Aorta (tissue), 5 donors: ENCODE measurements around the gene MT1A. TPM values are rescaled to one million over a fixed set of nuclear protein-coding genes. Genes with fewer than 3 reads are reported as not detected.

Experiments used
- ATAC-seq: fragments of 200-7000 bp; cut with Tn5 transposase; one replicate; pipeline ENCODE4 v1.9.1; 2022; ENCODE audit warnings: moderate library complexity; ENCODE audit not compliant: low FRiP score
- DNase-seq, 2 donors: peaks; one replicate each; pipeline ENCODE4 v3.0.0-alpha.2; 2020
- H3K27ac ChIP-seq, 2 donors: one replicate each; pipeline ENCODE4 v1.5.1; 2013; ENCODE audit warnings: low read length in 2 of 2, mild to moderate bottlenecking in 2 of 2, moderate library complexity in 2 of 2, control low read depth in 1 of 2, inconsistent platforms in 1 of 2, low read depth in 1 of 2
- H3K27me3 ChIP-seq, 2 donors: one replicate each; pipeline ENCODE4 v1.6.1; 2013; ENCODE audit warnings: control low read depth in 1 of 2, low read length in 1 of 2, mild to moderate bottlenecking in 1 of 2, moderate library complexity in 1 of 2; ENCODE audit not compliant: insufficient read depth in 2 of 2, control insufficient read depth in 1 of 2
- H3K36me3 ChIP-seq, 2 donors: one replicate each; pipeline ENCODE4 v1.6.1; 2013; ENCODE audit warnings: control low read depth in 1 of 2, low read length in 1 of 2, mild to moderate bottlenecking in 1 of 2; ENCODE audit not compliant: insufficient read depth in 2 of 2, control insufficient read depth in 1 of 2
- H3K4me1 ChIP-seq, 2 donors: one replicate each; pipeline ENCODE4 v1.6.1; 2013; ENCODE audit warnings: low read length in 2 of 2, control low read depth in 1 of 2, mild to moderate bottlenecking in 1 of 2, moderate library complexity in 1 of 2; ENCODE audit not compliant: insufficient read depth in 2 of 2, control insufficient read depth in 1 of 2
- H3K4me3 ChIP-seq, 2 donors: one replicate each; pipeline ENCODE4 v1.5.1; 2013; ENCODE audit warnings: low read length in 2 of 2, control low read depth in 1 of 2, mild to moderate bottlenecking in 1 of 2
- H3K9me3 ChIP-seq: one replicate; pipeline ENCODE4 v1.6.1; 2013; ENCODE audit warnings: mild to moderate bottlenecking, low read length; ENCODE audit not compliant: control insufficient read depth
- WGBS, 2 donors: extraction: QIAGEN DNeasy Blood & Tissue Kit; methylation state at CpG; one replicate each; pipeline ENCODE4 v1.1.7; 2013; 5-methylcytosine and 5-hydroxymethylcytosine counted together
- intact Hi-C, 2 donors: fragments of 100-400 bp; cut with DNase I; formaldehyde crosslinking; loops; one replicate each; pipeline versions ENCODE4 v1.14.2 to v1.15.0; 2022
- long read RNA-seq, 2 donors: library from polyadenylated mRNA; unstranded; transcript quantifications; one replicate each; pipeline ENCODE4 v2.0.0, GENCODE V29; 2020 to 2021
- polyA plus RNA-seq, 2 donors: library from polyadenylated mRNA; stranded (reverse); fragments of 200-250 nt; gene quantifications; one replicate each; pipeline ENCODE4 v1.2.3, GENCODE V29; 2013
- total RNA-seq, 2 donors: library from RNA; stranded (reverse); fragmentation: NEBNext Ultra II Directional; extraction: Animal tissue kit (Norgen Biotek cat#: 25700); gene quantifications; one replicate each; pipeline ENCODE4 v1.2.1, GENCODE V29; 2021
- donor health status: healthy with polysubstance abuse.
- donor health status: Bipolar disorder and iron deficiency.
- donor health status: DM: no; HTN: no; CAD: no.
- donor health status: DM: no; HTN: no; CAD: no.
- donor health status: DM: yes; HTN: yes; CAD: no.

Gene MT1A
- total RNA-seq (10 to 100 TPM in 1 of 2 donors, 1 to 10 TPM in 1; 4.6 to 82.2 TPM), polyA plus RNA-seq (10 to 100 TPM in 1 of 2 donors, 1 to 10 TPM in 1; 7.0 to 16.2 TPM)
- long read RNA-seq, donor 1, partial matches to known transcripts = 0 of 2 reads
- long read RNA-seq, donor 1, other reads (novel, unspliced or antisense) = 1 of 2 reads
- long read RNA-seq, donor 2 = 0 reads

DNA sequence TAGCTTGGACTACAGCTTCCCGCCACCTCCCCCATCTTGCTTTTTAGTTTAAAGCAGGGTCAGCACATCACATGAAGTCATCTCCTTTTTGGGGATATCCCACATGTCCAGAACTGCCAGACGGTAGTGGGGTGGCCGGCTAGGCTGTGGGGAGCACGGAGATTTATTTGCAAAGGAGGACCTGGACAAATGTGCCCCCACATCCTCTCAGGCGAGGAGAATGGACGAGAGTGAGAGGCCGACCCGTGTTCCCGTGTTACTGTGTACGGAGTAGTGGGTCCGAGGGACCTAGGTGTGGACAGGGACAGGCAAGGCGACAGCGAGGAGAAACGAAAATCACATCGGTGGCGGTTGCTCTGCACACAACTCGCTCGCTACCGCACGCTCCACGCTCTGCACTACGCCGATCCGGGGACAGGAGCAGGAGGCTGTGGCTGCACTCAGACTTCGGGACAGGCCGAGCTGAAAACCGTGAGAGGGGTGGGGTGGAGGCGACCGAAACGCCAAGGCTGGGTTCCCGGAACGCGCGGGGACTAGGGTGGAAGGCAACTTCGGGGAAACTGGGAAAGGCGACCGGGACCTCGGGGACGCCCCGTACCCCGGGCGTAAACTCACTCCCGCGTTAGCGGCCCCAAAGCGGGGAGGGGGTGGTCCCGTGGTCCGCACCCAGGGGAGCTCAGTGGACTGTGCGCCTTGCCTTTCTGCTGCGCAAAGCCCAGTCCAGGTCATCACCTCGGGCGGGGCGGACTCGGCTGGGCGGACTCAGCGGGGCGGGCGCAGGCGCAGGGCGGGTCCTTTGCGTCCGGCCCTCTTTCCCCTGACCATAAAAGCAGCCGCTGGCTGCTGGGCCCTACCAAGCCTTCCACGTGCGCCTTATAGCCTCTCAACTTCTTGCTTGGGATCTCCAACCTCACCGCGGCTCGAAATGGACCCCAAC lies at the start of gene MT1A:
Gene MT1A (plus strand): TSS at position 853 of the 937 bp plus-strand sequence. CDS start 73 bp downstream, at position 926.
- WGBS, 2 donors = 20 to 23% methylated on average over 68 of the region's 68 CpGs
- H3K36me3 ChIP-seq = no peaks in the 10 kb centered on the region
- H3K27me3 ChIP-seq = no peaks in the 10 kb centered on the region
- no peaks in the 10 kb centered on the region for H3K4me1 ChIP-seq
- intact Hi-C loops = no loop called here
- no peak within 1 kb of the TSS for H3K4me3 ChIP-seq
- no peaks in the 10 kb centered on the region for H3K9me3 ChIP-seq
- peak; percentile 89 to 95 for DNase-seq
- H3K27ac ChIP-seq = peak within 1 kb of the TSS in 1 of 2 donors; percentile 39
- peak; percentile 90 for ATAC-seq

DNA sequence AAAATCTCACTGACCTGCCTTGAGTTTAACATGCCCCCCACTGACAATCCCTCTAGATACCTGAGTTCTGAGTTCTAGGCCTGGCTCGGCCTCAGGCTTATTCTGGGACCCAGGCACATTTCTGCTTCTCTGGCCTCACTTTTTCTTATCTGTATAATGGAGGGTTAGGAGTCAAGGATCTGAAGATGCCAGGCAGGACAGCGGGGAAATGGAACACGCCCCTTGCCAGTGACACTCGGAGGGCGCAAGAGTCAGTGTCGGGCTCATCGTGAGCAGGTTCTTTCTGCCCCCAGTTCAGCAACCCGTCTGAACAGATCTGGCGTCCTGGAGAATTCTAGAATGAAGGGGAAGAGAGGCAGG lies 49.7 kb upstream of the MT1A start:
- H3K36me3 ChIP-seq = no peaks in the 10 kb centered on the region
- H3K4me1 ChIP-seq = no peaks in the 10 kb centered on the region
- ATAC-seq = no peak
- no peak for DNase-seq
- intact Hi-C loops = no loop called here
- H3K4me3 ChIP-seq = no peak overlapping the region
- H3K27ac ChIP-seq = no peak overlapping the region
- no peaks in the 10 kb centered on the region for H3K27me3 ChIP-seq
- no peaks in the 10 kb centered on the region for H3K9me3 ChIP-seq
- WGBS, 2 donors = 24 to 27% methylated on average over 9 of the region's 9 CpGs

DNA sequence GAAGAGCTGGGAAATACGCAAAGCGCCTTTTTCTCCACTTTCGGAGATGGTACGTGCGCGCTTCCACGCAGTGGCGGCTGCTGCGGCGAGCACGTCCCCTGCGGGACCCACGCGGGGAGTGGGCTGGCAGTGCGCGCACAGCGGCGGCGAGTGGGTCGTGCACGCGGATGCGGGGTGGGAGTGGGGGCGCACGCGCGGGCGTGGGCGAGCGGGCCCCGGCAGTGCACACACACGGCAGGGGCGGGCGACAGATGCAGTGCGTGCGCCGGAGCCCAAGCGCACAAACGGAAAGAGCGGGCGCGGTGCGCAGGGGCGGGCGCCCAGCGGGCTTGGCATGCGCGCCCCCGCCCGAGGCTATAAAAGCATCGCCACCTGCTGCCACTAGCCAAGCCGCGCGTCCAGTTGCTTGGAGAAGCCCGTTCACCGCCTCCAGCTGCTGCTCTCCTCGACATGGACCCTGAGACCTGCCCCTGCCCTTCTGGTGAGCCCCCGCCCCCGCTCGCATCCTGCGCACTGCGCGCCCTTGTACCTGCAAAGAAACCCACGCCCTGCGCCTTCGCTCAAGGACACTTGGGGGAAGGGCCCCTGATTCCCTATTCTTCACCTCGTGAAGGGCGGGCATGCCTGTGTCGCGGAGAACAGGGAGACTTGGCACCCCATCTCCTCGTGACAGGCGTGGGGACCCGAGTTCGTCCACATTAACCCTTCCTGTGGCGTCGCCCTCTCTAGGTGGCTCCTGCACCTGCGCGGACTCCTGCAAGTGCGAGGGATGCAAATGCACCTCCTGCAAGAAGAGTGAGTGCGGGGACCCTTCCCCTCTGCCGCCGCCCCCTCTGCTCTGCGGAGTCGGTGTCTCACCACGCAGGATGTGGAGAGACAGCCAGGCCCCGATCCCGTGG lies 49.1 kb upstream of the MT1A start, which contains the start of gene MT3:
Gene MT3 (plus strand): TSS at position 388 of the 899 bp plus-strand sequence. CDS start 63 bp downstream, at position 451.
- Histone ChIP-seq H3K4me1 (no peaks in the 10 kb centered on the region), H3K27ac (no peak within 1 kb of the TSS), H3K27me3 (no peaks in the 10 kb centered on the region), H3K9me3 (no peaks in the 10 kb centered on the region), H3K4me3 (peak within 1 kb of the TSS in 1 of 2 donors; percentile 36), H3K36me3 (no peaks in the 10 kb centered on the region)
- intact Hi-C loops = no loop called here
- DNase-seq (no peak), ATAC-seq (no peak)
- 3 to 5% methylated on average over 70 to 87 of the region's 87 CpGs for WGBS, 2 donors

DNA sequence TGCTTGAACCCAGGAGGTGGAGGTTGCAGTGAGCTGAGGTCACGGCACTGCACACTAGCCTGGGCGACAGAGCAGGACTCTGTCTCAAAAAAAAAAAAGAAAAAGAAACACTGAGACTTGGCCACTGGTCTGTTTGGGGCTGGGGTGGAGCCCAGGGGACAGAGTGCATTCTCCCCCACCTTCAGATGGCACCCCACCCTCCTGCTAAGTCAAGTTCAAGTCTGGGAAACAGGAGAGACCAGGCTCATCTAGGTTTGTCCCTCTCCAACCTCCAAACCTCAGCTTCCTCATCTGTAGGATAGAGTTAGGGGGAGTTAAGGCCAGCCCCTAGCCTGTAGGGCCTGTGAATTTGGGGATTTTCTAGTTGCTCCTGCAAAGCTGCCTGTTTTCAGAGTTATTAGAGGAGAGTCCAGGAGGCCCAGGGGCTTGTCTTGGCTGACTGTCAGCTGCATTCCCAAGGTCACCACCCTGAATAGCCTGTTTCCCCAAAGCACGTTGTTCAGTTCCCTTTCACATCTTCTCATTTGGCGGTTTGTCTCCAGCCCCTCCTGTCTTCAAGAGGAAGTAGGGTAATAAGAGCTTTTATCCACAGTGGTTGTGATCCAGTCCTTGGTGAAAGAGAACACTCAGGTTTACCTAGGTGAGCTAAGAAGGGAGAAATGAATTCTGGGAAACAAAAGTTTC lies 46.9 kb upstream of the MT1A start:
- ATAC-seq (no peak), DNase-seq (no peak)
- Histone ChIP-seq H3K9me3 (no peaks in the 10 kb centered on the region), H3K27ac (no peak overlapping the region), H3K36me3 (no peaks in the 10 kb centered on the region), H3K4me3 (no peak overlapping the region), H3K4me1 (no peaks in the 10 kb centered on the region), H3K27me3 (no peaks in the 10 kb centered on the region)
- intact Hi-C loops = no loop called here
- 69 to 75% methylated on average over 4 of the region's 4 CpGs for WGBS, 2 donors

DNA sequence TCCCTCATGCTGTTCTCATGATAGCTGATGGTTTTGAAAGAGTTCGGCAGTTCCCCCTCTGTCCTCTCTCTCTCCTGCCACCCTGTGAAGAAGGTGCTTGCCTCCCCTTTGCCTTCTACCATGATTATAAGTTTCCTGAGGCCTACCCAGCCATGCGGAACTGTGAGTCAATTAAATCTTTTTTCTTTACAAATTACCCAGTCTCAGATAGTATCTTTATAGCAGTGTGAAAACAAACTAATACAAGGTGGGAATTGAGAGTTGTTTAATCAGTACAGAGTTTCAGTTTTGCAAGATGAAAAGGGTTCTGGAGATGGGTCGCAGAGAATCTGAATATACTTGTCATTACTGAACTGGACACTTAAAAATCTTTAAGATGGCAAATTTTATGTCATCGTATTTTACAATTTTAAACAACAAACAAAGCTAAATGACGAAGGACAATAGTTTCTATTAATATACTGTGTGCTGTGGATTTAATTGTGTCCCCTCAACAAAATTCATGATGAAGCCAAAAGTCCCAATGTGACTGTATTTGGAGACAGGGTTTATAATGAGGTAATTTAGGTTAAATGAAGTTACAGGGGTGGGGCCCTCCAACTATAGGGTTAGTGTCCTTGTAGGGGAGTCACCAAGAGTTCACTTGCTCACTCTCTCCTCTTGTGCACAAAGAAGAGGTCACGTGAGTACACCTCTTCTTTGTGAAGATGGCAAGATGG lies 44.7 kb upstream of the MT1A start:
- H3K4me3 ChIP-seq = no peak overlapping the region
- DNase-seq = no peak
- H3K36me3 ChIP-seq = no peaks in the 10 kb centered on the region
- WGBS, 2 donors = 95 to 96% methylated on average over 6 of the region's 6 CpGs
- H3K9me3 ChIP-seq = no peaks in the 10 kb centered on the region
- intact Hi-C loops = no loop called here
- ATAC-seq = no peak
- H3K27ac ChIP-seq = no peak overlapping the region
- H3K4me1 ChIP-seq = no peaks in the 10 kb centered on the region
- H3K27me3 ChIP-seq = no peaks in the 10 kb centered on the region

DNA sequence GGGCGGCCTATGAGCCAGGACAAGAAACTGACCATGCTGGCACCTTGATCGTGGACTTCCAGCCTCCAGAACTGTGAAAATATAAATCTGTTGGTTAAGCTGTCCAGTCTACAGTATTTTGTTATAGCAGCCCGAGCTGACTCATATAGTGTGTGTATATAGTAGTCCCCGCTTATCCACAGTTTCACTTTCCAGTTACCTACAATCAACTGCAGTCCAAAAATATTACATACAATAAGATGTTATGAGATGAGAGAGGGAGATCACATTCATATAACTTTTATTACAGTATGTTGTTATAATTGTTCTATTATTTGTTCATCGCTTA lies 44.2 kb upstream of the MT1A start:
- intact Hi-C loops = no loop called here
- DNase-seq = no peak
- H3K36me3 ChIP-seq = no peaks in the 10 kb centered on the region
- H3K27ac ChIP-seq = no peak overlapping the region
- H3K27me3 ChIP-seq = no peaks in the 10 kb centered on the region
- no peak overlapping the region for H3K4me3 ChIP-seq
- no peaks in the 10 kb centered on the region for H3K4me1 ChIP-seq
- no peaks in the 10 kb centered on the region for H3K9me3 ChIP-seq
- no peak for ATAC-seq
- WGBS, 2 donors = 96 to 97% methylated on average over 5 of the region's 5 CpGs

DNA sequence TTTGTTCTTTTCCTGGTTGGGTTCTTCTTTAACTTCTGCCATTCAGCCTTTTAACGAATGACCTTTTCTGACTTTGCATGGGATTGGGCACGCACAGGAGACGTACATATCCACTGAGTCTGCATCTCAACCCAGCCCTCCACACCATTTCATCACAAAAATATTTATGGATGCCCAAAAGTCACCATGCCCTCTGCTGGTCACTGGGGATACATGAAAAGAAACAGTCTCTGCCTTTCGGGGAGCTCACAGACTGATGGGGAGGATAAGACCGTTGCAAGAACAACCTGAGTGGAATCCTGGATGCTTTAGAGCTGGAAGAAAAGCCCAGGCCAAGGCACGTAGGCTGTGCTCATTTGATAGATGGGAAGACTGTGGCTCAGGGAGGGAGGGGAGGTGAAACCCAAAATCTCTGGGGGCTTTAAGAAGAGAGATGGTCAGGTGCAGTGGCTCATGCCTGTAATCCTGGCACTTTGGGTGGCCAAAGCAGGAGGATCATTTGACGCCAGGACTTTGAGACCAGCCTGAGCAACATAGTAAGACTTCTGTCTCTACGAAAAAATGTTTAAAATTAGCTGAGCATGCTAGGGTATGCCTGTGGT lies 38.0 kb upstream of the MT1A start:
- no peaks in the 10 kb centered on the region for H3K9me3 ChIP-seq
- no peak overlapping the region for H3K4me3 ChIP-seq
- H3K36me3 ChIP-seq = no peaks in the 10 kb centered on the region
- no peaks in the 10 kb centered on the region for H3K27me3 ChIP-seq
- no peaks in the 10 kb centered on the region for H3K4me1 ChIP-seq
- WGBS, 2 donors = 25 to 29% methylated on average over 8 of the region's 8 CpGs
- no peak overlapping the region for H3K27ac ChIP-seq
- DNase-seq (no peak), ATAC-seq (peak; percentile 57)
- intact Hi-C loops = loop anchor here (2.0 to 10.0 kb wide), 4 partner anchors 42 to 102 kb away; no protein-coding TSS in a partner anchor
